EH (cell line): Measurements from ENCODE around the gene CHAMP1.
"Not testable (repeated sequence)": the region's sequence is repeated elsewhere in the genome, so short reads cannot be mapped to it uniquely, and the experiment has no call there.

Experiments used
- DNase-seq: peaks from one replicate; pipeline ENCODE4 v3.0.0-alpha.2; 2015; ENCODE audit warnings: low read depth

The CHAMP1 gene

GRCh38 chr13:114333881-114334280, 19.6 kb downstream of the CHAMP1 start:
- DNase-seq: not testable (repeated sequence)

GRCh38 chr13:114334305-114335053, 20.2 kb downstream of the CHAMP1 start:
- DNase-seq: no peak

- DNase-seq: not testable (repeated sequence)
Measured at GRCh38 chr13:114336457-114336856, 22.2 kb downstream of the CHAMP1 start.

GRCh38 chr13:114338959-114339358, 24.7 kb downstream of the CHAMP1 start:
- no peak for DNase-seq

- DNase-seq: peak; percentile 66
Measured at GRCh38 chr13:114339857-114340534, 25.7 kb downstream of the CHAMP1 start.

- no peak for DNase-seq
Measured at GRCh38 chr13:114341003-114341777, 26.9 kb downstream of the CHAMP1 start.

- DNase-seq: not testable (repeated sequence)
Measured at GRCh38 chr13:114347256-114347655, 33.0 kb downstream of the CHAMP1 start.

GRCh38 chr13:114352763-114353162, 38.5 kb downstream of the CHAMP1 start:
- DNase-seq: not testable (repeated sequence)

GRCh38 chr13:114353382-114353781, 39.1 kb downstream of the CHAMP1 start:
- DNase-seq: not testable (repeated sequence)
